Stimulated activated CD4-positive, alpha-beta T cell treated with anti-CD3 and anti-CD28 coated beads, Interleukin-15, amount 100 ng/mL, for 1 hour (primary cell): ENCODE results near the gene SPINK8.
"Not testable (repeated sequence)": the region's sequence is repeated elsewhere in the genome, so short reads cannot be mapped to it uniquely, and the experiment has no call there.

Experiments
- DNase-seq, 2 donors: peaks; one replicate each; pipeline ENCODE4 v3.0.0-alpha.2; 2020; ENCODE audit warnings: low read depth in 1 of 2, low spot score in 1 of 2

Gene SPINK8

DNA sequence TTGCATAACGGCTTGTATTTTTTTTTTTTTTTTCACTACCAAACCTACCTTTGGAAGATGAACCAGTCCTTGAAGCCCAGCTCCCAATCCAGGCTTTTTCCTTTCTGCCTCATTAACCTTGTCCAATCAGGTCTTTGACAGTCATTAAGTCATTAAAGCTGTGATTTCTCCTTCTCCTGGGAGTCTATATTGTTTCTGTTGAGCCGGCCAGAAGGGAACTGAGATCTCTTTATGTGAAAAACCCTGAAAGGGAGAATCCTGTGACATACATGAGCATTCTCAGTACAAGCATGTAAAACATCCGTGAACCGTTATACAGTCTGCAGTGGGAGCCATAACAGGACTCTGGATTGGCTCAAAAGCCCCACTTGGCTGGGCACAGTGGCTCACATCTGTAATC, 52.6 kb downstream of the SPINK8 start:
- DNase-seq = no peak

DNA sequence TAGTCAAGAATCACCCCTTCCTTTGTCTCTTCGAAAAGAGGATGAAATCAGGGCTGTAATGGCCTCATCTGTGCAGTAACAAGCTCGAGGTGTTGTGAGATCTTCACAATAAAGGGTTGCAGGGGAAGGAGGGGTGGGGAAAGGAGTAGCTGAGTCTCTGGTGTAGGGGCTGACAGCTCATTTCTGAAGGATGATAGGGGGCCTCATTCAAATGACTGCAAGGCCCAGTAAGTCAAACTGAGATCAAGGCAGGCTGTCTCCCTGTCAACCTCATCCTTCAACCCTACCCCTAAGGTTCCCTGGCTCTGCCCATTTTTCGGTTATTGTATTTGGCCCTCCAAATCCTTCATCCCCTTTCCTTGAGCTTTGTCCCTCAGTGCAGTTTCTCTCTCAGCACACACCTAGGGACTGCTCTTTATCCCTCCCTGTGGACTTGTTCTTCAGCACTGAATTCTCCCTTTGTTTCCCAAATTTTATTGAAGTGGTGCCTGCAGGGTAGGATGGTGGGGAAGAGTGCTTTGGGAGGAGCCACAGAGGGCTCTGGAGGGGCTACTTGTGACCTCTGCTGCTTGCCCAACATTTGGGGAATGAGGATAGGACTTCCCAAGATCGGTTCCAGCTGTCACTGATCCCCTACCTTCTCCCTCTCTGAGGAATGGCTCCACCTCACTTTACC, 54.4 kb downstream of the SPINK8 start:
- no peak for DNase-seq

DNA sequence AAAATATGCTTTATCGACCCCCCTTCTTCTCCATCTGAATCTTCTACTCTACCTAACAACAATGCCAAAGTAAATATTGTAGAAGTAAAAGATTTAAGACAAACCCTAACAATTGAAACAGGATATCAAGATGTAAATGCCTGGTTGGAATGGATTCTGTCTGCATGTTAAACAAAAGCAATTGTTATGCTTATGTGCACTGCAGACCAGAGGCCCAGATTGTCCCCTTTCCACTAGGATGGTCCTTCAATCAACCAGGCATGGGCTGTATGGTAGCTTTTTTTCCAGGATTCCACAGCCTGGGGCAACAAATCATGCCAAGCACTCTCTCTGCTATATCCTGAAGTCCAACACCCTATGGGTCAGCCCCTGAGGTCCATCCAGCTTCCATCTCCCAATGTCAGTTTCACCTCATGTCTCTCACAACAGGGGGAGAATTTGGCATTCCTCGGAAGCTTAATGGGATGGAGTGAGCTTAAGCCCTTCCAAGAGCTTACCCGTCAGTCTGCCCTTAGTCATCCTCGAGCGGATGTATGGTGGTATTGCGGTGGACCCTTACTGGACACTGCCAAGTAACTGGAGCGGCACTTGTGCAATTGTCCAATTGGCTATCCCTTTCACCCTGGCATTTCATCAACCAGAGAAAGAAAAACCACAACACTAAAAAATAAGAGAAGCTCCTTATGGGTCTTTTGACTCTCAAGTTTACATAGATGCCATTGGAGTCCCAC, 56.4 kb downstream of the SPINK8 start:
- no peak for DNase-seq

DNA sequence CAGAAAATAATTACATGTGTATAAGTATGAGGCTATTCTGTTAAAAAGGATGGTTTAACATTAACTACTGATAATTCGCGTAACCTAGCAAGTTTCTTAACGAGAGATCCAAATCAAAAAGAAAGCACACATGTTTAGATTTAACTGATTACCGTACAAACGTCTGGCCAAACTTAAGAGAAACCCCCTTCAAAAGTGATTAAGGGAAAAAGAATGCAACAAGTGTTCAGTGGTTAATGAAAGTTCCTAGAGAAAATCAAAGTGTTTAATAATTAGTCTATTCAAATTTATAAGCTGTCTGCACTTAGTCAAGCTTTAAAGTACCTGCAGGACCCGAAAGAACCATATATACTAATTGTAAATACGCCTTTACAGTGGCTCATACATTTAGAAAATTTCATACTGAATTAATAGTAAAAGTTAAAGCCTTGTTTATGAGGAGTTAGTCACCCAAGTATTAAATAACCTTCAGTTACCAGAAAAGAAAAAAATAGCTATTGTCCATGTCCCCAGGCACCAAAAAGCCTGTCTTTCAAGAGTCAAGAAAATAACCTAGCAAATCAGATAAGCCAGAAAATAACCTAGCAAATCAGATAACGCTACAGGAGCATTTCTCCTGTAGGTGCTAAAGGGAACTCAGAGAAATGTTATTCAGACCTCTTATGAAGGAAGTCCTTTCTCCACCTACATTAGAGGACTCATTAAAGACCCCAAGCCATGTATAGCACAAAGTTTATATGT, 58.0 kb downstream of the SPINK8 start:
- DNase-seq = no peak

- no peak for DNase-seq
Measured at GRCh38 chr3:48274452-48274851, 59.0 kb downstream of the SPINK8 start.

GRCh38 chr3:48273594-48274211, 59.8 kb downstream of the SPINK8 start:
- DNase-seq = peak; percentile 9 to 20

DNA sequence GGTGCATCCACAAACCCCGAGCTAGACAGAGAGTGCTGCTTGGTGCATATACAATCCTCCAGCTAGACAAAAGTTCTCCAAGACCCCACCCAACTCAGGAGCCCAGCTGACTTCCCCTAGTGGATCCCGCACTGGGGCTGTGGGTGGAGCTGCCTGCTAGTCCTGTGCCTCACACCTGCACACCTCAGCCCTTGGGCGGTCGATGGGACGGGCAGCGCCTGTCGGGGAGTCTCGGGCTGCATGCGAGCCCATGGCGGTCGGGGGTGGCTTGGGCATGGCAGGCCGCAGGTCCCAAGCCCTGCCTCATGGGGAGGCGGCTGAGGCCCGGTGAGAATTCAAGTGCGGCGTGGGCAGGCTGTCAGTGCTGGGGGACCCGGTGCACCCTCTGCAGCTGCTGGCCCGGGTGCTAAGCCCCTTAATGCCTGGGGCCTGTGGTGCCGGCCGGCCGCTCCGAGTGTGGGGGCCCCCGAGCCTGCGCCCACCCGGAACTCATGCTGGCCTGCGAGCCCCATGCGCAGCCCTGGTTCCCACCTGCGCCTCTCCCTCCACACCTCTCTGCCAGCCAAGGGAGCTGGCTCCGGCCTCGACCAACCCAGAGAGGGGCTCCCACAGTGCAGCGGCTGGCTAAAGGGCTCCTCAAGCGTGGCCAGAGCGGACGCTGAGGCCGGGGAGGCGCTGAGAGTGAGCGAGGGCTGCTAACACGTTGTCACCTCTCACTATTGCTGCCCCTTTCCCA, 61.5 kb downstream of the SPINK8 start:
- DNase-seq = no peak

DNA sequence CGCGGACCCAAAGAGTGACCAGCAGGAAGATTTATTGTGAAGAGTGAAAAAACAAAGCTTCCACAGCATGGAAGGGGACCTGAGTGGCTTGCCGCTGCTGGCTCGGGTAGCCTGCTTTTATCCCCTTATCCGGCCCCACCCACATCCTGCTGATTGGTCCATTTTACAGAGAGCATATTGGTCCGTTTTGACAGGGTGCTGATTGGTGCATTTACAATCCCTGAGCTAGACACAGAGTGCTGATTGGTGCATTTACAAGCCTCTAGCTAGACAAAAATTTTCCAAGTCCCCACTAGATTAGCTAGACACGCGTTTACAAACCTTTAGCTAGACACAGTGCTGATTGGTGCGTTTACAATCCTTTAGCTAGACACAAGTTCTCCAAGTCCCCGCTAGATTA, 62.2 kb downstream of the SPINK8 start:
- not testable (repeated sequence) for DNase-seq

DNA sequence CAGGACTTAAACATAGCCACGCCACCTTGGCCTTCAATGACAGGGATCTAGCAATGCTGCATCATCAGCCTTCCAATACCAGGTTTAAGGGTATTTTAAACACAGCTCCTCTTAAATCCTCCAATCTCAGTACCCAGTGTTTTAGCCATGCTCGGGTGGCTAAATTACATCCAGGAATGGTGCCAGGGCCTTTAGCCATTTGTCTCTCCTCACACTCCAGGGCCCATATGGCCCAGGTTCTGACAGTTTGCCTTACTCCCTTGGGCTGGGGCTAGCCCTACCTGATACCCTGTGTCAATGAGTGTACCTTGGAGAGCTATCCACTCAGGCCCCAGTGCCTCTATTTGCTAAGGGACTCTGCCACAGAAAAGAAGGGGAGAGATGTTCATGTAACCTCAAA, 63.2 kb downstream of the SPINK8 start:
- DNase-seq = no peak

GRCh38 chr3:48269592-48269991, 63.9 kb downstream of the SPINK8 start:
- DNase-seq = no peak

GRCh38 chr3:48268936-48269561, 64.4 kb downstream of the SPINK8 start:
- DNase-seq = peak in 1 of 2 donors; percentile 21

GRCh38 chr3:48268381-48268935, 65.0 kb downstream of the SPINK8 start:
- peak; percentile 49 to 58 for DNase-seq

GRCh38 chr3:48267782-48268181, 65.7 kb downstream of the SPINK8 start:
- no peak for DNase-seq

GRCh38 chr3:48258530-48258929, 74.9 kb downstream of the SPINK8 start:
- DNase-seq = no peak
